LNCAP (cell line): ENCODE data around the gene MPDZ.

Experiments
- TF ChIP-seq, protein P1 (sequence below): fragments of 450-650 bp; IDR thresholded peaks from 2 replicates; pipeline ENCODE4 v1.5.1; 2017; ENCODE audit warnings: mild to moderate bottlenecking

The MPDZ gene

DNA sequence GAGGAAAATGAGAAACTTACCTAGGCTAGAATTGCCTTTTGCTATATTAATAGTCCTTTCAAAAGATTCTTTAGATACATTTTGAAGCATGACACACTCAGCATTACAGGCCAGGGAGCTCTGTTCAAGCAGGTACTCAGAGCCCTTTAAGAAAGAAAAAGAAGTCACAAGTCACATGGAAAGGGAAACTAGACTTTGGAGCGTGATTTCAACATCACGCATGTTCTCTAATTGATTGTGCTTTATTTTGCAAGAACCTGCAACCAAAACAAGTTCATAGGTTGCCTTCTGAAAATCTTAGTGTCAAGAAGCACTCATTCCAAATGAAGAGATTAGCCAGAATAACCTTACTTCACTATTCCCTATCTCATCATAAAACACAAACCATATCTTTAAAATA lies 103.8 kb downstream of the MPDZ start:
- TF ChIP-seq, protein P1, sequence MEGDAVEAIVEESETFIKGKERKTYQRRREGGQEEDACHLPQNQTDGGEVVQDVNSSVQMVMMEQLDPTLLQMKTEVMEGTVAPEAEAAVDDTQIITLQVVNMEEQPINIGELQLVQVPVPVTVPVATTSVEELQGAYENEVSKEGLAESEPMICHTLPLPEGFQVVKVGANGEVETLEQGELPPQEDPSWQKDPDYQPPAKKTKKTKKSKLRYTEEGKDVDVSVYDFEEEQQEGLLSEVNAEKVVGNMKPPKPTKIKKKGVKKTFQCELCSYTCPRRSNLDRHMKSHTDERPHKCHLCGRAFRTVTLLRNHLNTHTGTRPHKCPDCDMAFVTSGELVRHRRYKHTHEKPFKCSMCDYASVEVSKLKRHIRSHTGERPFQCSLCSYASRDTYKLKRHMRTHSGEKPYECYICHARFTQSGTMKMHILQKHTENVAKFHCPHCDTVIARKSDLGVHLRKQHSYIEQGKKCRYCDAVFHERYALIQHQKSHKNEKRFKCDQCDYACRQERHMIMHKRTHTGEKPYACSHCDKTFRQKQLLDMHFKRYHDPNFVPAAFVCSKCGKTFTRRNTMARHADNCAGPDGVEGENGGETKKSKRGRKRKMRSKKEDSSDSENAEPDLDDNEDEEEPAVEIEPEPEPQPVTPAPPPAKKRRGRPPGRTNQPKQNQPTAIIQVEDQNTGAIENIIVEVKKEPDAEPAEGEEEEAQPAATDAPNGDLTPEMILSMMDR = no peak

DNA sequence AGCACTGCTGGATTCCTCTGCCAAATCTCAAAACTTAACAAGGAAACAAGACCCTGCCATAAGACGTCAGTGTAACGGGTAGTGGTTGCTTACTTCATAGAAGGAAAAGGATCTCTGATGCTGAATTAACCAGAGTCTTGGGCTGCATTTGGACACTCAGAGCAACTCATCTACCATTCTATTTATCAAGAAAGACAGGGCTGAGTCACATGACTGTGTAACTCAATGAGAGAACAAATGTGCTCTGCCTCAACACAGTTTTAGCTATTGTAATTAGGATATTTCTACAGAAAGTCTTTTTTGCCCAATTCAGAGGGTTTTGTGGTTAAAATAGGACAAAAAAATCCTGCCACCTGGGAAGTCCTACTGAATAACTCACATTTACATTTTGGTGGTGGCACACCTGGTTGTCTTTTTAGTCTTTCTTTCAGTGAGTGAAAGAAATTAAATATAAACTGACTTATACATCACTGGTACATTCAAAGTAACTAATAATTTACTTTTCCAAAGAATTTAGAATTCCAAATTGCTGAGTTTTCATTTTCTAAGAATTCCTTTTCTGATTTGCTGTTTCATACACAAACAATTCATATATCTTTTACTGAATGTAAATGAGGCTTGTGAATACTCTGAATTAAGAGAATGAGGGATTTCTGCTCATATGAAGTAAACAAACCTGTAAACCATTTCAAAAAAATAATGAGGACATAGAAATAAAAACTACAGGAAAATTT lies 104.4 kb downstream of the MPDZ start:
- TF ChIP-seq, protein P1 = no peak

DNA sequence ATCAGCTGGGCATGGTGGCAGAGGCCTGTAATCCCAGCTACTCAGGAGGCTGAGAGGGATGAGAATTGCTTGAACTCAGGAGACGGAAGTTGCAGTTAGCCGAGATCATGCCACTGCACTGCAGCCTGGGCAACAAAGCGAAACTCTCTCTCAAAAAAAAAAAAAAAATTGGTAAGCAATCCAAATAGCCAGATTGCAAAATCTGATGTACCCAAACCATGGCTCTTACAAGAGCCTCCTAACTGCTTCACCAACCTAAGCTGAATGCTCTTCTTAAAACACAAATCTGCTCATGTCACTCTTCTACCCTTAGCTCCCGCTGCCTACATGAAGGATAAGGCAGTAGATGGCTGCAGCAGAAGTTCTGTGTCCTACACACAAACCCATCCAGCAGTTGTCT lies 105.9 kb downstream of the MPDZ start:
- TF ChIP-seq, protein P1 = no peak

DNA sequence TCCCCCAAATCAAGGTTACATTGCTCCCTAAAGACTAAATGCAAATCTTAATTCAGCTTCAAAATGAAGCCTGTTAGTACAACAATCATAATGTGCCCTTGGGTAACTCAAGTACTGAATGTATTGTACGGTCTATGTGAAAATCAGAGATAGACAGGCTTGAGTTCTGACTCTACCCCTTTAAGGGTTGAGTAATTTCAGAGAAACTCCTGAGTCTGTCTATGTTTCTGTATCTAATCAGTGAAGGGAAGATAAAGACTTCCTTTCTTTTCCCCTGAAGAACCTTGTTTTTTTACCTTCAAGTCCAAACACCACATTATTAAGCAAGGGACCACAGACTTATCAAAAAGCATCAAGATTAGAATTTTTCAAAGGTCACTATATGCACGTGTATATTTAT lies 108.2 kb downstream of the MPDZ start:
- TF ChIP-seq, protein P1 = no peak

DNA sequence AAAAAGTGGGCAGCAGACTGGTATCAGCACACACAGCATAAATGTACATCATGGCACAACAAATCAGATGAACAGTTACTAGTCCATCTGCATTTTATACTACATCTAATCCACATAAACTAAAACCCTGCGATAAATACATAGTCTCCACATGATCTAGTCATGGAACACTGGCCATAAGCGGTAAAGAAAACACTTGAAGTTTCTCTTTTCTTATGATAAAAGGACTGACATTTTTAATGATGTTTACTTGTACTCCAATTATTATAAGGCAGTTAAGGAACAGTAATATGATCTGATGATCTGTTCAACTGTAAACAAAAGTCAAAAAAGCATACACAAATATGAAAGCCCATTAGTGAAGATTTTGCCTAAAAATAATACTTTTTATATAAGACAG lies 112.5 kb downstream of the MPDZ start:
- TF ChIP-seq, protein P1 = no peak

DNA sequence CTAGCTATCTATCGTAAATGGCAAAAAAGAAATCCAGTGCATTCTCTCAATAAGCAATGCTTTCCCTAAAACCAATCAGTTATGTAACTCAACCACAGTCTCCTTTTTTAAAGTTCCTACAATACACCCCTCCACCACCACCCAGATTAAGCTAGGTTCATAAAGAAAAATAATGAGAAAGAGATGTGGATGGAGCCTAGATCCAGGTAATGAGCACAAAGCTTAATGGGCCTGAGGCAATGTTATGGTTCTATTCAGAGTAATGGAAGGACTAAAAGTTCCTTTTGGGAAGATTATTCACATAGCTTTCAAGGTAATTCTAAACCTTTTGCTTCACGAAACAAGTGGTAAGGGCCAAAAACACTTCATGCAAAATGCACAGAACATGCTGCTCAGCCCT lies 113.5 kb downstream of the MPDZ start:
- TF ChIP-seq, protein P1 = no peak

DNA sequence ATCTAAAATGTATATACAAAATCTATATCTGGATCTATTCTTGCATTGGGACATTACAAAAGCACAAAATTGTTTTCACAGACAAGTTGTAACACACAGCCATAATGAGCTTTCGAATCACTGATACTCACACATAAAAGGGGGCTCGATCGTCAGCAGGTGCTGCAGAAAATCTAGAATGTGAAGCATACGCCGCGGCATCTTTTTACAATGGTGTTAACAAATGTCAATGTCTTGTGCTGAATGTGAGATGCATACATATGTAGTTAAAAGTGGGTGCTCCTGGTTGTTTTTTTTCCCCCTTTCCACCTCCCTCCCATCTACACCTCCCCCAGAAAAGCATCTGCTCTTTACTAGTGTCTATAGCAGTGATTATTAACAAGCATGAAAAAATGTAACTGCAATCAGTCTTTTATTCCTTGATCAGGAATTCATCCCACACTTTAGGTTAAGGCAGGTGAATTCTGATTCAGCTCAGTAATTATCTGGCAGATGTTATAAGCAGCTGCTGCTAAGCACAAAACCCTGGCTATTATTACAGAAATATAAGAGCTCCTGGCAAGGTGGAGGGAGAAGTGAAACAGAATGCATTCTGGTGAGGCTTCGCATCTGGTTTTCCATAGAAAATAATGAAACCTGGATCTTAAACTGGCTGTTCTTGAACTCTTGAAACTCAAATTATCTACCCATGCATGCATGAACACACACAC lies 114.1 kb downstream of the MPDZ start:
- TF ChIP-seq, protein P1 = no peak
